HG03457 (cell line): ENCODE results near the gene FJX1.

Experiments used
- ATAC-seq: cut with Tn5 transposase; IDR thresholded peaks from one replicate; pipeline ENCODE4 v1.9.1; 2021; ENCODE audit warnings: moderate number of reproducible peaks; ENCODE audit not compliant: unreplicated experiment

FJX1 gene

GRCh38 chr11:35606206-35606605, 12.1 kb upstream of the FJX1 start:
- ATAC-seq = no peak

DNA sequence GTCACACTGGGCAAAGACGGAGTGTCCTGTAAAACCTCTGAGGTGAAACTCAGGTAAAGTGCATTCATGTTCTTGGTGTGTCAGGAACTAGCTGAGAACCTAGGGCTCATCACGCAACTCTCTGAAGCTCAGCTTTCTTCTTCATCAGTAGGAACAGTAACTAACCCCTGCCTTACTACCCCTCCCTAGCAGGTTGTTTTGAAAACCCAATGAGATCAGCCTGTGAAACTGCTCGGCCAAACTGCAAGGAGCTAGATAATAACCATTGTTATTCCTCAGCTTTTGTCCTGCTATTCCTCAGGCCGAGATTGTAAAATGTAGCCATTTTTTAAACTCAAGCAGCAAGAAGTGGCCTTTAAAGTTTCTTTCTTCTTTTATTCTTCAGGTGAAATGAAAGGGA, 9.8 kb upstream of the FJX1 start:
- no peak for ATAC-seq

DNA sequence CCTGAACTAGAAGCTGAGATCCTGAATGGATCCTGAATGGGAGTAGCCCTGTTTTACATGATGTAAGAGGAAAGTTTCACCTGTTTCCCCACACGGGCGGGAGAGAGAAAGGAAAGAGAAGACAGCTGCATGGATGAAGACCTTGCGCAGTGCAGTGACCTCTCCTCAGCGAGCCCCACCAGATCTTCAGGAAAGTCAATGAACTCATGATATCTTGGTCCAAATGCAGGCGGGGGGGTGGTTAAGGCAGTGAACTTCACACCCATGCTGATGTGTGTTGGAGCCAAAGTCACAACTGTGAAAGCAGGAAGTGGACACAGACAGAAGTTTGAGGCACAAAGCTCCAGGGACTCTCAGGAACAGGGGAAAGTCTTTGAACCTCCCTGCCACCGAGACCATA, 8.6 kb upstream of the FJX1 start:
- no peak for ATAC-seq

DNA sequence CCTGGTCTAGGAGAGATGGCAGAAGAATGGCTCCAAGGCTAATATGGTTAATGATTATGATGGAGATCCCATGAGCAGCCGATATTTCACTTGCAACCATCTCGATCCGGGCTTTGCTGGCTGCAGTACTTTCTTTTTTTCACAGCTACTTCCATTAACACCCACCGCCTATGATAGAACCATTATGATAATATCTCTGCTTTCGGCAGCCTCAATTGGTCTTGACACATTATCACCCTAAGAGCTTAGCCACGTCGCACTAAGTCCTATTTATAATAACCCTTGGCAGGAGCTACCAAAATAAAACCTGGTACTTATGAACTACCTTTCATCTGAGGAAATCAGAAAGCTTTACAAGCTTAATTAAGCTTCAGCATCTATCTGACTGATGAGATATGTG, 7.6 kb upstream of the FJX1 start:
- ATAC-seq = no peak

GRCh38 chr11:35611741-35612140, 6.5 kb upstream of the FJX1 start:
- ATAC-seq = no peak

- ATAC-seq = no peak
These were observed 3.2 kb upstream of the FJX1 start for GRCh38 chr11:35614939-35615569.

- ATAC-seq = no peak
These were observed 2.0 kb upstream of the FJX1 start for GRCh38 chr11:35615921-35616900.

GRCh38 chr11:35617316-35617686, 959 bp upstream of the FJX1 start:
- no peak for ATAC-seq

- peak; percentile 32 for ATAC-seq
These were observed 346 bp downstream of the FJX1 start for GRCh38 chr11:35618497-35619115.

DNA sequence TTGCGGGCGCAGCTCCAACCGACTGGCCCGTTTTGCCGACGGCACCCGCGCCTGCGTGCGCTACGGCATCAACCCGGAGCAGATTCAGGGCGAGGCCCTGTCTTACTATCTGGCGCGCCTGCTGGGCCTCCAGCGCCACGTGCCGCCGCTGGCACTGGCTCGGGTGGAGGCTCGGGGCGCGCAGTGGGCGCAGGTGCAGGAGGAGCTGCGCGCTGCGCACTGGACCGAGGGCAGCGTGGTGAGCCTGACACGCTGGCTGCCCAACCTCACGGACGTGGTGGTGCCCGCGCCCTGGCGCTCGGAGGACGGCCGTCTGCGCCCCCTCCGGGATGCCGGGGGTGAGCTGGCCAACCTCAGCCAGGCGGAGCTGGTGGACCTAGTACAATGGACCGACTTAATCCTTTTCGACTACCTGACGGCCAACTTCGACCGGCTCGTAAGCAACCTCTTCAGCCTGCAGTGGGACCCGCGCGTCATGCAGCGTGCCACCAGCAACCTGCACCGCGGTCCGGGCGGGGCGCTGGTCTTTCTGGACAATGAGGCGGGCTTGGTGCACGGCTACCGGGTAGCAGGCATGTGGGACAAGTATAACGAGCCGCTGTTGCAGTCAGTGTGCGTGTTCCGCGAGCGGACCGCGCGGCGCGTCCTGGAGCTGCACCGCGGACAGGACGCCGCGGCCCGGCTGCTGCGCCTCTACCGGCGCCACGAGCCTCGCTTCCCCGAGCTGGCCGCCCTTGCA, 1.0 kb downstream of the FJX1 start:
- peak; percentile 22 for ATAC-seq

- ATAC-seq = no peak
These were observed 1.8 kb downstream of the FJX1 start for GRCh38 chr11:35619855-35620640.

GRCh38 chr11:35620795-35621194, 2.5 kb downstream of the FJX1 start:
- ATAC-seq = no peak

DNA sequence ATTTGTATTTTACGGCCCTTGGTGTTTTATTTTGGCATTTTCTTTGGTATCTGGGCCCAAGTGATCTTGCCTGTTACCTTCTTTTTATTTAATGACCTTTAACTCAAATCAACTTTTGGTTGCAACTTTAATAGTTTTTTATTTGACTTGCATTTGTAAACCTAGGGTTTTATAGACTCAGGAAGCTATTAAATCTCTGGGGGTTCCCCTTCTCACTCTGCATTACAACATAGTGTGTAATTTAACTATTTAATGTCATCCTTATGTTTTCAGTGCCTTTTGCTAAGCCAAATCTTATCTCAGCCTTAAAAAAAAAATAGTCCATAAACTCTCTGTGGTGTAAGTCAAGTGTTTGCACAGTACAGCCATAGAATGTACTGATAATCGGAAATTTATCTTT, 3.4 kb downstream of the FJX1 start:
- ATAC-seq = no peak

DNA sequence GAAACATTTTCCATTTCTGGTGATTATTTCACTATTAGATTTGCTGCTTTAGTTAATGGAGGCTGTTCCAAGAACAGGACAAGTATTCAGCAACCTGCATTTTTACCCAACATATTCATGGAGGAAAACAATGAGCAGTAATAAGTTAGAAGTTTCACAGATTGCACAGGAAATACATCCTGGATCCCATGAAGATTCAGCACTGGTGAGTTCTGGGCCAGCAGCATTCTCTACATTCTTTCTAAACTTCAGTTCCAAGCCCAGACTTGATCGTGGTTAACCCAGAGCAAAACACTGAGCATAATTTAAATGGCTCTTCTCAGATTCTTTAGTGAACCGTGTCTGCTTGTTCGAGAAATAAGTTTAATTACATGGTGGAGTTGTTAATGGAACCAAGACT, 3.8 kb downstream of the FJX1 start:
- ATAC-seq = no peak

GRCh38 chr11:35623621-35624168, 5.4 kb downstream of the FJX1 start:
- no peak for ATAC-seq

DNA sequence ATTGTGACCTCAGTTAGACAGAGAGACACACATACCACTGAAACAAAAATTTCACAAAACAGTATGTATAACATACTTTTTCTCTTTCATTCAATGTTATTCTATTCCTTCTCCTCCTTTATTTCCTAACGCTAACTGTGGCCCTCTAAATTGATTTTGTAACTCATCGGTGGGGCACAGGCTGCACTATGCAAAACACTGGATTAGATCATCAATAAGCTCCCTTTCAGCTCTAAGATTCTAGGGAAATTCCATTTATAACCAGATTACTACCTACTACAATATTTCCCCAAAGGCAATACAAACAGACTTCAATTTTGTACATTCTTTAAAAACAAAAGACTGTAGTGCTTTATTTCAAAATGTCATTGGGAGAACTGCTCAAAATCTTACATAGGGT, 6.1 kb downstream of the FJX1 start:
- no peak for ATAC-seq

DNA sequence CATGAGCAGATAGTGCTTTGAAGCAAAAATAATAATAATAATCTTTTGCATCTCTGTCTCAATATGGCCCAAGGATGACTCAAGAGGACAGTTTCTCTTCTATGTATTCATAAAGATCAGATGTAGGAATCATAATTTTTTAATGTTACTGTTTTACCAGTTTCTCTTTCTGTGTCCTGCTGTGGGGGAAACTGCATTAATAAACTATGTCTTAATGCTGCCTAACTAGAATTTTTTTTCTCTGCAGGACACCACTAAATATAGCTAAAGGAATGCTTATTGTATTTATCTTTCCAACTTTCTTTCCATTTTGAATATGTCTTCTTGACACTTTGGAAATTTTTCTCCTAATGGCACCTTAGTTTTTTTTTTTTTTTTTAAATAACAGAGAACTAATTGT, 6.5 kb downstream of the FJX1 start:
- ATAC-seq = no peak

GRCh38 chr11:35626501-35626900, 8.2 kb downstream of the FJX1 start:
- no peak for ATAC-seq

DNA sequence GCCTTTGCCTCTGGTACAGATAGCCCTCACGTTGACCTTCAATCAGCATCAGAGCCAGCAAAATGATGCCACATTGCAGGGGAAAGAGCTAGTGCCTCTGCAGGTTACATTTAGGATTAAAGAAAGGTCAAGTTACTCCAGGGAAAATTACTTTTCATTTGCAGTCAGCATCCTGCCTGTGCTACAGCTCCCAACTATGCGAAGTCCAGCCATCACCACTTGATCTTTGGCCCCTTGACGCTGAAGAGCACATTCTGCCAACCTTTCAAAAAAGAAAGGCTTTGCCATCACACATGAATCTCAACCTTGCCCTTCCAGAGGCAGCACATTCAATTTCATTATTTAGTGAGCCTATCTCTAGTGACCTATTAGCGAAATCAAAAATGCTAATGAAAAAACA, 11.3 kb downstream of the FJX1 start:
- no peak for ATAC-seq

DNA sequence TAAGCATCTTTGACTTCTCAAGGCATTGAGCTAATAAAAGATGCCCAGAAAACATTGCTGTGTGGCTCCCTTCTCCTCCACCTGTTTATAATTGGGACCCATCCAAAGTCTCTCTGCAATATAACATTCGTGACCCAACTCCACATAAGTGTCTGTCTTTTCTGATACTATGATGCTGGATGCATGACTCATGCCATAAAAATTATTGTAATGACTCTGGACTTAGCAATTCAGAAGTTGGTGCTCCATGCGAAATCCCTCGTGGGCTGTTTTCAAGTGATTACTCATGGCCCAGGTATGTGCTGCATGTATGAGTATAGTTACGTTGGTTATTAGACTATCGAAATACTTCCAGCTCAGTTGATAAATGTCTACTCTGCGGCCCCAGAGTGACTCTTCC, 11.7 kb downstream of the FJX1 start:
- ATAC-seq = no peak
